ENCODE results near the gene DIP2C.
A peak's percentile ranks its signal among the peaks of the same experiment; 100 is the strongest.

Gene DIP2C

GRCh38 chr10:283140-283479 lies 406.4 kb downstream of the DIP2C start:
- Histone ChIP-seq H3K27me3 (replicated peaks; ENCODE audit: control insufficient read depth, insufficient read depth, low read length) (no peaks in the 10 kb centered on the region), H3K36me3 (ENCODE audit: control insufficient read depth, insufficient read depth, low read length) (no peaks in the 10 kb centered on the region), H3K4me3 (replicated peaks; ENCODE audit: low read depth, low read length) (no peak overlapping the region)
- no peak for TF ChIP-seq CTCF (IDR thresholded peaks at IDR 0.05; ENCODE audit: insufficient read depth, low read length, poor library complexity, severe bottlenecking)
- DNase-seq (ENCODE audit: extremely low read depth, insufficient read length) = no peak

- Histone ChIP-seq H3K27me3 (replicated peaks; ENCODE audit: control insufficient read depth, insufficient read depth, low read length) (no peaks in the 10 kb centered on the region), H3K4me3 (replicated peaks; ENCODE audit: low read depth, low read length) (no peak overlapping the region), H3K36me3 (ENCODE audit: control insufficient read depth, insufficient read depth, low read length) (no peaks in the 10 kb centered on the region)
- no peak for TF ChIP-seq CTCF (IDR thresholded peaks at IDR 0.05; ENCODE audit: insufficient read depth, low read length, poor library complexity, severe bottlenecking)
- peak; percentile 30 for DNase-seq (ENCODE audit: extremely low read depth, insufficient read length)
Observed at GRCh38 chr10:282294-283139, 407.0 kb downstream of the DIP2C start.

DNA sequence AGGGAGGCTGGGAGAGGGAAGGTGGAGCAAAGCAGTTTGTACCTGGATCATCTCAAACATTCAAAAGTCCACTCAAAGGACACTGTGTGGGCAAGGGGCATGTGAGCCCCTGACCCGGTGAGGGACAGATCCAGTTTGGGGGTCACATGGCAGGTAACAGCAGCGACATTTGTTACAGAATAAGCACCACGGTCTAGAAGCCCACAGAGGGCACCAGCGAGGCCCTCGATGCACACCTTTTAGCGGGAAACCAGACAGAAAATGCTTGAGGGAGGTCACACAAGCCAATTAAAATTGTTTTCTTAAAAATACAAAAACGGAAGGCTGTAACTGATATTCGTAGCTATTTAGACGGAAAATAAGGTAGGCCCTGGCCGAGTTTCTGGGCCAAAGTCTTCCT lies 409.8 kb downstream of the DIP2C start:
- no peaks in the 10 kb centered on the region for H3K27me3 ChIP-seq (replicated peaks; ENCODE audit: control insufficient read depth, insufficient read depth, low read length)
- peak; percentile 18 for TF ChIP-seq CTCF (IDR thresholded peaks at IDR 0.05; ENCODE audit: insufficient read depth, low read length, poor library complexity, severe bottlenecking)
- no peak overlapping the region for H3K4me3 ChIP-seq (replicated peaks; ENCODE audit: low read depth, low read length)
- no peaks in the 10 kb centered on the region for H3K36me3 ChIP-seq (ENCODE audit: control insufficient read depth, insufficient read depth, low read length)
- DNase-seq (ENCODE audit: extremely low read depth, insufficient read length) = no peak

- no peaks in the 10 kb centered on the region for H3K36me3 ChIP-seq (ENCODE audit: control insufficient read depth, insufficient read depth, low read length)
- H3K27me3 ChIP-seq (replicated peaks; ENCODE audit: control insufficient read depth, insufficient read depth, low read length) = no peaks in the 10 kb centered on the region
- TF ChIP-seq CTCF (IDR thresholded peaks at IDR 0.05; ENCODE audit: insufficient read depth, low read length, poor library complexity, severe bottlenecking) = no peak
- DNase-seq (ENCODE audit: extremely low read depth, insufficient read length) = no peak
- no peak overlapping the region for H3K4me3 ChIP-seq (replicated peaks; ENCODE audit: low read depth, low read length)
Observed at GRCh38 chr10:279232-279631, 410.2 kb downstream of the DIP2C start.

DNA sequence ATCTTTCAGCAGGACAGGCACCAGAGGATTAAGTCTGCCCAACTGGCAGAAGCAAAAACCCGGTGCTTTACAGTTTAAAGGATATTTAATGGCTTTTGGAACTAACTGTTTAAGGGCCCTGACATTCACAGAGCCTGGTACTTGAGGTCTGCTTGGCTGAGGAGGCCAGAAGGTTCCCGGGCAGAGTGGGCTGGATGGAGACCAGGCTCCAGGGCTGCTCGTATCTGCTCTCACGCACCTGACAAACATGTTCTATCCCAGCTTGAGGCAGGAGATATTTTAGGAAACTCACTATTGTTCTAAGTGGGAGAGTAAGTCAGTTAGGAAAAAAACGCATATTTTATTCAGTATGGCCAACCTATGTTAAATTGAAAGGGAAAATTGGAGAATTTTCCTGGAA lies 410.8 kb downstream of the DIP2C start:
- Histone ChIP-seq H3K36me3 (ENCODE audit: control insufficient read depth, insufficient read depth, low read length) (no peaks in the 10 kb centered on the region), H3K27me3 (replicated peaks; ENCODE audit: control insufficient read depth, insufficient read depth, low read length) (no peaks in the 10 kb centered on the region)

More for the DNA sequence above, 410.8 kb downstream of the DIP2C start:
- no peak for DNase-seq (ENCODE audit: extremely low read depth, insufficient read length)
- no peak overlapping the region for H3K4me3 ChIP-seq (replicated peaks; ENCODE audit: low read depth, low read length)
- no peak for TF ChIP-seq CTCF (IDR thresholded peaks at IDR 0.05; ENCODE audit: insufficient read depth, low read length, poor library complexity, severe bottlenecking)
